ENCODE results near the gene MARVELD2. TPM values are rescaled to one million over a fixed set of nuclear protein-coding genes. Genes with fewer than 3 reads are reported as not detected.

Gene MARVELD2
- total RNA-seq, 1 experiment from 2014 or later: 47.2 TPM

DNA sequence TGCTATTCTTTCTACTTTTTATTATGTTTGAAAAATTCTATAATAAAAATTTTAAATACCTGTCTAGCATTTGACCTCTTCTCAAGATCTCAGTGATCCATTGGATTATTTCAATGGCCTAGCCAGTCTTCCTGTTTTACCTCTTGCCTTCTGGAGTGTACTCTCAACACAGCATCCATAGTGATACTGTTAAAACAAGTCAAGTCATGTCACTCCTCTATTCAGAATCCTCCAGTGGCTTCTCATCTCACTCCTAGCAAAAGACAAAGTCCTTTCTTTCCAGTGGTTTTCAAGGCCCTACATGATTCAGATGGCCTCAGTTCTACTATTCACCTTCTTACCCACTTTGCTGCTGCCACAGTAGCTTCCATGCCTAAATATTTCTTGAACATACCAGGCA lies 1.8 kb downstream of the MARVELD2 start:
- CTCF ChIA-PET: no interaction called here
- Mint-ChIP-seq H3K4me1 (ENCODE audit: low read depth, unreplicated experiment) (peaks cover 29% of the 10 kb centered on the region), H3K4me3 (ENCODE audit: unreplicated experiment) (peak overlapping the region; percentile 92), H3K36me3 (ENCODE audit: insufficient read depth, unreplicated experiment) (peaks cover 50% of the 10 kb centered on the region), H3K9me3 (ENCODE audit: unreplicated experiment) (no peaks in the 10 kb centered on the region), H3K27ac (ENCODE audit: unreplicated experiment) (peak overlapping the region; percentile 93), H3K27me3 (ENCODE audit: insufficient read depth, unreplicated experiment) (no peaks in the 10 kb centered on the region)
- TF ChIP-seq, protein P1, sequence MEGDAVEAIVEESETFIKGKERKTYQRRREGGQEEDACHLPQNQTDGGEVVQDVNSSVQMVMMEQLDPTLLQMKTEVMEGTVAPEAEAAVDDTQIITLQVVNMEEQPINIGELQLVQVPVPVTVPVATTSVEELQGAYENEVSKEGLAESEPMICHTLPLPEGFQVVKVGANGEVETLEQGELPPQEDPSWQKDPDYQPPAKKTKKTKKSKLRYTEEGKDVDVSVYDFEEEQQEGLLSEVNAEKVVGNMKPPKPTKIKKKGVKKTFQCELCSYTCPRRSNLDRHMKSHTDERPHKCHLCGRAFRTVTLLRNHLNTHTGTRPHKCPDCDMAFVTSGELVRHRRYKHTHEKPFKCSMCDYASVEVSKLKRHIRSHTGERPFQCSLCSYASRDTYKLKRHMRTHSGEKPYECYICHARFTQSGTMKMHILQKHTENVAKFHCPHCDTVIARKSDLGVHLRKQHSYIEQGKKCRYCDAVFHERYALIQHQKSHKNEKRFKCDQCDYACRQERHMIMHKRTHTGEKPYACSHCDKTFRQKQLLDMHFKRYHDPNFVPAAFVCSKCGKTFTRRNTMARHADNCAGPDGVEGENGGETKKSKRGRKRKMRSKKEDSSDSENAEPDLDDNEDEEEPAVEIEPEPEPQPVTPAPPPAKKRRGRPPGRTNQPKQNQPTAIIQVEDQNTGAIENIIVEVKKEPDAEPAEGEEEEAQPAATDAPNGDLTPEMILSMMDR (IDR thresholded peaks at IDR 0.05; ENCODE audit: insufficient read depth in 1 of 2, low read depth in 1 of 2, low read length in 1 of 2, severe bottlenecking in 1 of 2, unreplicated experiment in 1 of 2): no peak
- intact Hi-C loops (cut with micrococcal nuclease; ENCODE audit: unreplicated experiment): loop anchor here (2.0 to 5.0 kb wide), 2 partner anchors 16 to 49 kb away; partner anchors contain the start of genes AK6, RAD17 and TAF9
- no peak for DNase-seq
- POLR2A ChIA-PET: interaction anchor here (1.1 kb wide), 1 partner anchor 36 kb away, joined by 4 read pairs; no protein-coding TSS in a partner anchor
- H3K9me3 ChIP-seq: 0 out of 2 replicates have a peak, but pooled peaks cover 3% of the 10 kb centered on the region
- H3K4me1 ChIP-seq: peaks cover 9% of the 10 kb centered on the region
- peak overlapping the region; percentile 81; the same call in 1 of the 2 replicates for H3K4me3 ChIP-seq (ENCODE audit: low read depth, low read length)
- peaks cover 3% of the 10 kb centered on the region; the same call in 1 of the 2 replicates for H3K36me3 ChIP-seq (ENCODE audit: control insufficient read depth, insufficient read depth, low read length)
- no peaks in the 10 kb centered on the region for H3K27me3 ChIP-seq (replicated peaks; ENCODE audit: control insufficient read depth, insufficient read depth, low read length)
- no TSS peak for BruUV-seq (replicated peaks)

DNA sequence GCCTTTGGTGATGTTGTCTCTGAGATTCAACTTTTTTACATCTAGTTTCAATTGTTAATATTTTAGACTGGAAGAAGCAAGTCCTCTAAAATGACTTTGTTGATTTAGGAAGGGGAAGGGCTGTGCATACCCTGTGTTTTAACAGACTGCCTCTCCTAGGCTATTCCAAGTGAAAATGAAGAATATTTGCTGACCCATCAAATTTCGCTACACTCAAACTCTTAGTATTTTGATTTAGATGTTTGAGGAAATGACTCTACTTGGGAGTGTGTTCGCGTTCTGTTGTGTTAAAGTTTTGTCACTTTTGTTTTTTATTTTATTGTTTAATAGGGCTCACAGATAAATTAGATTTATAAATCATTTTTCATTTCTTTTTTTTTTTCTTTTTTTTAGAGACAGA lies 3.6 kb downstream of the MARVELD2 start:
- Mint-ChIP-seq H3K9me3 (ENCODE audit: unreplicated experiment) (peaks cover 9% of the 10 kb centered on the region), H3K36me3 (ENCODE audit: insufficient read depth, unreplicated experiment) (peaks cover 54% of the 10 kb centered on the region), H3K4me3 (ENCODE audit: unreplicated experiment) (no peak overlapping the region), H3K27ac (ENCODE audit: unreplicated experiment) (no peak overlapping the region), H3K4me1 (ENCODE audit: low read depth, unreplicated experiment) (peaks cover 29% of the 10 kb centered on the region), H3K27me3 (ENCODE audit: insufficient read depth, unreplicated experiment) (no peaks in the 10 kb centered on the region)
- no TSS peak for BruUV-seq (replicated peaks)
- POLR2A ChIA-PET: no interaction called here
- no peaks in the 10 kb centered on the region for H3K27me3 ChIP-seq (replicated peaks; ENCODE audit: control insufficient read depth, insufficient read depth, low read length)
- peaks cover 9% of the 10 kb centered on the region for H3K4me1 ChIP-seq
- CTCF ChIA-PET: interaction anchor here (0.7 kb wide), 1 partner anchor 325 kb away, joined by 3 read pairs; no protein-coding TSS in a partner anchor
- intact Hi-C loops (cut with micrococcal nuclease; ENCODE audit: unreplicated experiment): loop anchor here (5.0 kb wide), 1 partner anchor 51 kb away; the partner anchor contains the start of genes AK6, RAD17 and TAF9
- TF ChIP-seq, protein P1 (IDR thresholded peaks at IDR 0.05; ENCODE audit: insufficient read depth in 1 of 2, low read depth in 1 of 2, low read length in 1 of 2, severe bottlenecking in 1 of 2, unreplicated experiment in 1 of 2): no peak
- no peak overlapping the region for H3K4me3 ChIP-seq (ENCODE audit: low read depth, low read length)
- H3K9me3 ChIP-seq: 0 out of 2 replicates have a peak, but pooled peaks cover 3% of the 10 kb centered on the region
- H3K36me3 ChIP-seq (ENCODE audit: control insufficient read depth, insufficient read depth, low read length): peaks cover 3% of the 10 kb centered on the region; the same call in 1 of the 2 replicates
- no peak for DNase-seq

DNA sequence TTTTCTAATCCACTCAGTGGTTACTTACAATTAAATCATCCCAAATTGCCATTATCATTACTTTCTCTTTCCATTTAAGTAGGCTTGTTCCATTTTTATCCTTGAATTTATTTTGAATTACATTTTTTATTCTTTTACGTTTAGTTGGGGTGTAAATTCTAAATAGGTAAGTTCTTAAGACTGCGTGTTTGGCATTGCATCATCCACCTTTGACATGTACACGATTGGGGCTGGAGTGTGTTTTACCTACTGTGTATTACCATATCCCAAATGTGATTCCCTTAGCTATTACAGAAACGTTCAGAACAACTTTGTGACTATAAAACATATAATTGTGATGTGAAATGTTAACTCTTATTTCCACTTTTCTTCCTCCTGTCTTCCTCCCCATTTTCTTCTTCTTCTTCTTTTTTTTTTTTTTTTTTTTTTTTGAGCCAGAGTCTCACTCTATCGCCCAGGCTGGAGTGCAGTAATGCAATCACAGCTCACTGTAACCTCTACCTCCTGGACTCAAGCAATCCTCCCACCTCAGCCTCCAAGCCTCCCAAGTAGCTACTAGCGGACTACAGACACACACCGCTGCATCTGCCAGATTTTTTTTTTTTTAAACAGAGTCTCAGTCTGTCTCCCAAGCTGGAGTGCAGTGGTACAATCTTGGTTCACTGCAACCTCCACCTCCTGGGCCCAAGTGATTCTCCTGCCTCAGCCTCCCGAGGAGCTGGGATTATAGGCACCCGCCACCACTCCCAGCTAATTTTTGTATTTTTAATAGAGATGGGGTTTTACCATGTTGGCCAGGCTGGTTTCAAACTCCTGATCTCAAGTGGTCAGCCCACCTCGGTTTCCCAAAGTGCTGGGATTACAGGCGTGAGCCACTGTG lies 16.7 kb downstream of the MARVELD2 start:
- BruUV-seq (replicated peaks): no TSS peak
- Mint-ChIP-seq H3K4me3 (ENCODE audit: unreplicated experiment) (no peak overlapping the region), H3K27ac (ENCODE audit: unreplicated experiment) (peak overlapping the region; percentile 39), H3K9me3 (ENCODE audit: unreplicated experiment) (no peaks in the 10 kb centered on the region), H3K27me3 (ENCODE audit: insufficient read depth, unreplicated experiment) (no peaks in the 10 kb centered on the region), H3K36me3 (ENCODE audit: insufficient read depth, unreplicated experiment) (peaks cover 60% of the 10 kb centered on the region), H3K4me1 (ENCODE audit: low read depth, unreplicated experiment) (no peaks in the 10 kb centered on the region)
- Histone ChIP-seq H3K9me3 (no peaks in the 10 kb centered on the region), H3K4me1 (no peaks in the 10 kb centered on the region), H3K4me3 (ENCODE audit: low read depth, low read length) (no peak overlapping the region), H3K36me3 (ENCODE audit: control insufficient read depth, insufficient read depth, low read length) (peaks cover 3% of the 10 kb centered on the region), H3K27me3 (replicated peaks; ENCODE audit: control insufficient read depth, insufficient read depth, low read length) (no peaks in the 10 kb centered on the region)
- ChIA-PET CTCF (interaction anchor here (0.7 kb wide), 1 partner anchor 18 kb away, joined by 5 read pairs; no protein-coding TSS in a partner anchor), POLR2A (no interaction called here)
- DNase-seq: no peak
- intact Hi-C loops (cut with micrococcal nuclease; ENCODE audit: unreplicated experiment): loop anchor here (2.0 kb wide), 1 partner anchor 15 kb away; no protein-coding TSS in a partner anchor
- TF ChIP-seq, protein P1 (IDR thresholded peaks at IDR 0.05; ENCODE audit: insufficient read depth in 1 of 2, low read depth in 1 of 2, low read length in 1 of 2, severe bottlenecking in 1 of 2, unreplicated experiment in 1 of 2): no peak

Measured in Caco-2 (cell line).